Mucosa of gallbladder (tissue), 1 donor: ENCODE results near the gene ACOT11. TPM values are rescaled to one million over a fixed set of nuclear protein-coding genes. Genes with fewer than 3 reads are reported as not detected.

Source experiments
- DNase-seq: peaks from one replicate; pipeline ENCODE4 v3.0.0-alpha.2; 2020; ENCODE audit warnings: low spot score
- total RNA-seq: library from RNA; stranded (reverse); gene quantifications from one replicate; pipeline ENCODE4 v1.2.1, GENCODE V29; 2021
- donor health status: DM: no; HTN: no; CAD: no.

Gene ACOT11
- total RNA-seq, 1 donor from 2014 or later, result 38.1 TPM

GRCh38 chr1:54564312-54565112 is 16.5 kb downstream of the ACOT11 start:
- peak; percentile 88 for DNase-seq

GRCh38 chr1:54565113-54565501 is 17.1 kb downstream of the ACOT11 start:
- no peak for DNase-seq

- no peak for DNase-seq
Measured at GRCh38 chr1:54566438-54567141, 18.6 kb downstream of the ACOT11 start.

- no peak for DNase-seq
Measured at GRCh38 chr1:54567961-54568360, 19.9 kb downstream of the ACOT11 start.

- DNase-seq, result no peak
Measured at GRCh38 chr1:54569339-54569738, 21.3 kb downstream of the ACOT11 start.

GRCh38 chr1:54570161-54570560 is 22.1 kb downstream of the ACOT11 start:
- no peak for DNase-seq

- no peak for DNase-seq
Measured at GRCh38 chr1:54571326-54571725, 23.3 kb downstream of the ACOT11 start.

- DNase-seq, result no peak
Measured at GRCh38 chr1:54571803-54572541, 23.9 kb downstream of the ACOT11 start.

GRCh38 chr1:54572542-54572850 is 24.5 kb downstream of the ACOT11 start:
- DNase-seq, result no peak

GRCh38 chr1:54574158-54574778 is 26.2 kb downstream of the ACOT11 start:
- no peak for DNase-seq

- no peak for DNase-seq
Measured at GRCh38 chr1:54575161-54575560, 27.1 kb downstream of the ACOT11 start.

GRCh38 chr1:54575605-54576290 is 27.7 kb downstream of the ACOT11 start:
- no peak for DNase-seq

GRCh38 chr1:54577612-54578011 is 29.6 kb downstream of the ACOT11 start:
- DNase-seq, result peak; percentile 86

GRCh38 chr1:54579337-54579781 is 31.3 kb downstream of the ACOT11 start:
- DNase-seq, result no peak

- no peak for DNase-seq
Measured at GRCh38 chr1:54580856-54581550, 33.0 kb downstream of the ACOT11 start.

- peak; percentile 93 for DNase-seq
Measured at GRCh38 chr1:54581621-54582035, 33.6 kb downstream of the ACOT11 start.

GRCh38 chr1:54582566-54583306 is 34.7 kb downstream of the ACOT11 start:
- no peak for DNase-seq

GRCh38 chr1:54583307-54583686 is 35.3 kb downstream of the ACOT11 start:
- no peak for DNase-seq

GRCh38 chr1:54583871-54584270 is 35.8 kb downstream of the ACOT11 start:
- DNase-seq, result no peak

GRCh38 chr1:54584575-54584974 is 36.5 kb downstream of the ACOT11 start:
- DNase-seq, result no peak
